Measurements from ENCODE around the gene SIGLEC11. TPM values are rescaled to one million over a fixed set of nuclear protein-coding genes. Genes with fewer than 3 reads are reported as not detected.

The SIGLEC11 gene
- total and polyA plus RNA-seq, 12 donors = 0.11 to 1.7 (median 0.42) TPM; not detected in 1

DNA sequence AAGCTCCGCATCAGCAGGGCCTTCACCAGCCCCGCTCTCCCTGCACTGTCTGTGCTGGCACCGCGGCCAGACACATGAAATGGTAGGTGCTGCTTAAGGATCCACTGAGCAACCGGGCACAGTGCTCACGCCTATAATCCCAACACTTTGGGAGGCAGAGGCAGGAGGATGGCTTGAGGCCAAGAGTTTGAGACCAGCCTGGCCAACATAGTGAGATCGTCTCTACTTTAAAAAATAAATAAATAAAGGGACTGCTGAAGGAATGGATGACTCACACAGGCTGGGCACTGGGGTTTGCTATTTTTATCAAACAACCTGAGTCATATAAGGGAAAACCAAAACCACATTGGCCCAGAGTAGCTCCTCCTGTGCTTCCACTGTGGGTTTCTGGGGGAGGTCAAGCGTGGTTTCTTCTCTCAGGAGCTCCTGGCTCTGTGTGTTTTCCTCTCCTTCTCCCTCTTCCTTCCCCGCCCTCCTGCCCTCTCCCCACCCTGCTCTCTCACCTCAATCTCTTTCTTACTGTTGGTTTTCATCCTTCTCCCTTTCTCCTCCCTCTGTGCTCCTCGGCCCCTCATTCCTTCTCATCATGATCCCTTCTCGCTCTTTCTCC lies 42.9 kb upstream of the SIGLEC11 start:
- Histone ChIP-seq H3K27me3 (no peaks in the 10 kb centered on the region), H3K9me3 (no peaks in the 10 kb centered on the region), H3K4me3 (no peak overlapping the region), H3K36me3 (peaks cover 6 to 100% (median 45%) of the 10 kb centered on the region in 9 donors), H3K27ac (peak overlapping the region in 4 of 10 donors; percentile 3 to 51 (median 26)), H3K4me1 (peaks cover 0 to 19% (median 8%) of the 10 kb centered on the region in 9 donors)
- DNase-seq (peak in 1 of 2 donors; percentile 16), ATAC-seq (peak; percentile 34 to 90 (median 65))
- 82 to 84% methylated on average over 11 of the region's 11 CpGs for WGBS, 2 donors
- intact Hi-C loops (cut with DNase I) = no loop called here
- TF ChIP-seq, protein P1, sequence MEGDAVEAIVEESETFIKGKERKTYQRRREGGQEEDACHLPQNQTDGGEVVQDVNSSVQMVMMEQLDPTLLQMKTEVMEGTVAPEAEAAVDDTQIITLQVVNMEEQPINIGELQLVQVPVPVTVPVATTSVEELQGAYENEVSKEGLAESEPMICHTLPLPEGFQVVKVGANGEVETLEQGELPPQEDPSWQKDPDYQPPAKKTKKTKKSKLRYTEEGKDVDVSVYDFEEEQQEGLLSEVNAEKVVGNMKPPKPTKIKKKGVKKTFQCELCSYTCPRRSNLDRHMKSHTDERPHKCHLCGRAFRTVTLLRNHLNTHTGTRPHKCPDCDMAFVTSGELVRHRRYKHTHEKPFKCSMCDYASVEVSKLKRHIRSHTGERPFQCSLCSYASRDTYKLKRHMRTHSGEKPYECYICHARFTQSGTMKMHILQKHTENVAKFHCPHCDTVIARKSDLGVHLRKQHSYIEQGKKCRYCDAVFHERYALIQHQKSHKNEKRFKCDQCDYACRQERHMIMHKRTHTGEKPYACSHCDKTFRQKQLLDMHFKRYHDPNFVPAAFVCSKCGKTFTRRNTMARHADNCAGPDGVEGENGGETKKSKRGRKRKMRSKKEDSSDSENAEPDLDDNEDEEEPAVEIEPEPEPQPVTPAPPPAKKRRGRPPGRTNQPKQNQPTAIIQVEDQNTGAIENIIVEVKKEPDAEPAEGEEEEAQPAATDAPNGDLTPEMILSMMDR (IDR thresholded peaks at IDR 0.05) = no peak

DNA sequence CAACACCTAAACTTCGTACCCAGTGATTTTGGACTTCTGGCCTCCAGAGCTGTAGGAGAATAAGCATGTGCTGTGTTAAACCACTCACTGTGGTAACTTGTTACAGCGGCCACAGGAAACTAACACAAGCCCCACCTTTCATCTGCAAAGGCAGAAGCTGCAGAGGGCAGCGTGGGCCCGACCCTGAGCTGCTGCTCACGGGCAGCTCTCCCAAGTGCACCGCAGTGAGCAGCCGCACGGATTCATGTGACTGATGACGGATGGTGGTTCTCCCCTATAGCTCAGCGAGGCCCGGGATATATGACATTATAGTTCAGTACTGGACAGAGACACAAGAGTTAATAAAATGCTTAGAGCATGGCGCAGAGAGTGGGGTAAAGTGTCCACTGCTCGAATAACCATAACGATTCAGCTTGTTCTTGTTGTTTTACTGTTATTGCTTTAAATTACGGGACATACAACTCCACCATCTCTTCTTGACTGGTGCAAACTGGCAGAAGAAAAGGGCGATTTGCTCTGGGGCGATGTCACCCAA lies 42.3 kb upstream of the SIGLEC11 start:
- peaks cover 4 to 100% (median 51%) of the 10 kb centered on the region in 9 donors for H3K36me3 ChIP-seq
- H3K9me3 ChIP-seq = no peaks in the 10 kb centered on the region
- H3K4me1 ChIP-seq = peaks cover 0 to 19% (median 8%) of the 10 kb centered on the region in 9 donors
- 93% methylated on average over 17 of the region's 17 CpGs for WGBS, 2 donors
- H3K27ac ChIP-seq = peak overlapping the region in 2 of 10 donors; percentile 3 to 40
- no peak for DNase-seq
- H3K27me3 ChIP-seq = no peaks in the 10 kb centered on the region
- TF ChIP-seq, protein P1 (IDR thresholded peaks at IDR 0.05) = no peak
- no peak overlapping the region for H3K4me3 ChIP-seq
- intact Hi-C loops (cut with DNase I) = no loop called here
- ATAC-seq = no peak

DNA sequence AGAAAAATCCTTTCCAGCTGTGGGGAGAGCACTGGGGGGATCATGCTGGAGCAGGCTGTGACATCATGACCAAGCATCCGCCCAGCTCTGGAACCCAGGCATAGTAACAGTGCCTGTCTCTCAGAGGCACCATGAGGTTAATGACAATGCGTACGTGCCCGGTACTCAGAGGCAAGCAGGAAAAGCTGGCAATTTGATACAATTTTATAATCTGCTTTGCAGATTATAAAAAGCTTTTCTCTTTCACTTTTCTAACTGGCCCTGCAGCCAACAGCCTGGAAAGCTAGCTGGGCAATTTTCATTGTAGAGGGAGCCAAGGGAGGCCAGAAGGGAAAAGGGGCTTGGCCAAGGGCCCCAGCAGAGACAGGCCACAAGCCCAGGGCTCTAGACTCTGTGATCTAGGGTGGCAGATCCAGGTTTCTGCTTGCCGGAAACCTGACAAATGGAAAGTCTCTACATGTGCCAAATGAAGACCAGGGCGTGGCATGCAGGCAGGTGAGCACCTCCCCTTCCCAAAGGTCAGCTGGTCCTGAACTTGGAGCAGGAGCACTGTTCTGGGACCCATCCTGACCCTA lies 41.5 kb upstream of the SIGLEC11 start:
- Histone ChIP-seq H3K9me3 (no peaks in the 10 kb centered on the region), H3K27me3 (no peaks in the 10 kb centered on the region), H3K27ac (no peak overlapping the region), H3K36me3 (peaks cover 4 to 100% (median 51%) of the 10 kb centered on the region in 9 donors), H3K4me3 (no peak overlapping the region), H3K4me1 (peaks cover 0 to 19% (median 8%) of the 10 kb centered on the region in 9 donors)
- ATAC-seq (no peak), DNase-seq (no peak)
- intact Hi-C loops (cut with DNase I) = no loop called here
- TF ChIP-seq, protein P1 (IDR thresholded peaks at IDR 0.05) = no peak
- WGBS, 2 donors = 83 to 89% methylated on average over 6 of the region's 6 CpGs

DNA sequence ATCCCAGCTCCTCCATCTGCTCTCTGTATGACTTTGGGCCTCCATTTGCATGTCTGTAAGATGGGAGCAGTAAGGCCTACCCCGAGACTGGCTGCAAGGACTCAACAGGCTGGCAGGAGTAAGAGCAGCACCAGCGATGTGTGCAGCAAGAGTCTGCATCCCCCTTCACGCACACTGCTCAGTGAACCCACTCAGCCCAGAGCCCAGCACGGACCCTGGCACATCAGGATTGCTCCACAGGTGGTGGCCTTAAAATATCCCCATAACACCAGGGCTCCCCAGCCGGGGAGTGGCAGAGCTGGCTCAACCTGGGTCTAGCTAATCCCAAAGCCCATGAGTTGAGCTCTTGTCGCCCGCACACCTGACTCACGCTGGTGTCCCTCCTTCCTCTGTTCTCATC lies 40.8 kb upstream of the SIGLEC11 start:
- peaks cover 0 to 19% (median 8%) of the 10 kb centered on the region in 9 donors for H3K4me1 ChIP-seq
- intact Hi-C loops (cut with DNase I) = no loop called here
- WGBS, 2 donors = 96 to 97% methylated on average over 8 of the region's 8 CpGs
- H3K9me3 ChIP-seq = no peaks in the 10 kb centered on the region
- ATAC-seq (no peak), DNase-seq (no peak)
- TF ChIP-seq, protein P1 (IDR thresholded peaks at IDR 0.05) = no peak
- H3K27ac ChIP-seq = no peak overlapping the region
- H3K36me3 ChIP-seq = peaks cover 4 to 100% (median 44%) of the 10 kb centered on the region in 9 donors
- H3K27me3 ChIP-seq = no peaks in the 10 kb centered on the region
- H3K4me3 ChIP-seq = no peak overlapping the region

All from heart right ventricle (tissue), 16 donors.